Measurements from ENCODE around the gene REN.

REN gene

GRCh38 chr1:204206121-204206520, 40.0 kb upstream of the REN start:
- no peak for DNase-seq (ENCODE audit: low spot score)
- in situ Hi-C loops (cut with MboI; ENCODE audit: low pct_unique_long_range_greater_than_20kb, low sequenced_read_pairs, unreplicated experiment): no loop called here
- TF ChIP-seq CTCF (IDR thresholded peaks at IDR 0.05; ENCODE audit: extremely low read depth, insufficient read depth, missing control alignments): no peak

GRCh38 chr1:204205486-204205885, 39.3 kb upstream of the REN start:
- no peak for TF ChIP-seq CTCF (IDR thresholded peaks at IDR 0.05; ENCODE audit: extremely low read depth, insufficient read depth, missing control alignments)
- in situ Hi-C loops (cut with MboI; ENCODE audit: low pct_unique_long_range_greater_than_20kb, low sequenced_read_pairs, unreplicated experiment): no loop called here

GRCh38 chr1:204204944-204205343, 38.8 kb upstream of the REN start:
- in situ Hi-C loops (cut with MboI; ENCODE audit: low pct_unique_long_range_greater_than_20kb, low sequenced_read_pairs, unreplicated experiment): no loop called here
- TF ChIP-seq CTCF (IDR thresholded peaks at IDR 0.05; ENCODE audit: extremely low read depth, insufficient read depth, missing control alignments): no peak
- no peak for DNase-seq (ENCODE audit: low spot score)

More at GRCh38 chr1:204205486-204205885, 39.3 kb upstream of the REN start:
- no peak for DNase-seq (ENCODE audit: low spot score)

GRCh38 chr1:204203206-204203767, 37.1 kb upstream of the REN start:
- TF ChIP-seq CTCF (IDR thresholded peaks at IDR 0.05; ENCODE audit: extremely low read depth, insufficient read depth, missing control alignments): no peak
- in situ Hi-C loops (cut with MboI; ENCODE audit: low pct_unique_long_range_greater_than_20kb, low sequenced_read_pairs, unreplicated experiment): no loop called here
- DNase-seq (ENCODE audit: low spot score): no peak

- in situ Hi-C loops (cut with MboI; ENCODE audit: low pct_unique_long_range_greater_than_20kb, low sequenced_read_pairs, unreplicated experiment): no loop called here
- DNase-seq (ENCODE audit: low spot score): no peak
- TF ChIP-seq CTCF (IDR thresholded peaks at IDR 0.05; ENCODE audit: extremely low read depth, insufficient read depth, missing control alignments): no peak
These were observed 36.3 kb upstream of the REN start for GRCh38 chr1:204202481-204202880.

GRCh38 chr1:204201348-204202040, 35.4 kb upstream of the REN start:
- TF ChIP-seq CTCF (IDR thresholded peaks at IDR 0.05; ENCODE audit: extremely low read depth, insufficient read depth, missing control alignments): no peak
- in situ Hi-C loops (cut with MboI; ENCODE audit: low pct_unique_long_range_greater_than_20kb, low sequenced_read_pairs, unreplicated experiment): no loop called here
- no peak for DNase-seq (ENCODE audit: low spot score)
